ENCODE data around the gene MGP.

MGP gene

DNA sequence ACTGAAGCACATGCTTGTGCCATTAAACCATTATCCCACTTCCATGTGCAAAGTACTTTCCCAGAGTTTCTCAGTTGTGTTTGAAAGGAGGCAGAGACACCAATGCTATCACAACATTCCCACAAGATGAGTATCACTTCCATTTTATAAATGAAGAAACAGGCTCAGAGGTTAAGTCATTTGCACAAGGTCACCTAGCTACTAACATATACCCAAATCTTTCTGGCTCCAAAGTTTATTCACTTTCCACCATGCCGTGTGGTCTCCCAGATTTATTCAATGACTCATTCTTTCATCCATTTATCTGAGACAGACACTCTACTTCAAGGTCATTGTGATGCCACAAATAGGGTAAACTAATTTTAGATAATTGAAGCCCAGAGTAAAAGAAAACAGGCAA lies 51.7 kb downstream of the MGP start:
- no peak for TF ChIP-seq CTCF (IDR thresholded peaks at IDR 0.05; ENCODE audit: insufficient read depth, missing control alignments)
- DNase-seq (ENCODE audit: insufficient read length, low spot score), result no peak
- FAIRE-seq, result no peak

DNA sequence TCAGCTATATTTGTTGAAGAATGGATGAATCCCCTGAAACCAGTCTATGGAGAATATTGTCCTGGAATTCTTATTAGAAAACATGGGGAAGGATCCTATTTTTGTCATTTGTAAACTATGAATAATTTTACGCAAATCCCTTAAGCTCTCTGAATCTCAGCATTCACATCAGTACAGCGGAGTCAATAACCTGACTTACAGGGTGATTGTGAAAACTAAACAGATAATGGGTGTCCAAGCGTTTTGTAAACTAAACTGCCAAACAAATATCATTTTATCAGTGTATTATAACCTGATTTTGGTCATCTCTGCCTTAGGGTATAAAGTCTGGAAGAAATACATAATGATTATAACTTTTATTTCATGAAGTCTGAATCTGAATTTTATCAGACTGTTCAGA lies 52.3 kb downstream of the MGP start:
- FAIRE-seq (peak; percentile 6), DNase-seq (ENCODE audit: insufficient read length, low spot score) (no peak)
- TF ChIP-seq CTCF (IDR thresholded peaks at IDR 0.05; ENCODE audit: insufficient read depth, missing control alignments), result no peak
